GM19193 (cell line): ENCODE measurements around the gene KRT3.

ENCODE experiments used
- POLR2A ChIP-seq: IDR thresholded peaks from 4 replicates; pipeline ENCODE4 v1.6.1; 2011; ENCODE audit not compliant: insufficient read depth, insufficient read length; ENCODE audit errors: extremely low read depth

The KRT3 gene

GRCh38 chr12:52831251-52831650 lies 35.3 kb upstream of the KRT3 start:
- no peak for TF ChIP-seq POLR2A

GRCh38 chr12:52829986-52830770 lies 34.3 kb upstream of the KRT3 start:
- TF ChIP-seq POLR2A = no peak

GRCh38 chr12:52828591-52829021 lies 32.7 kb upstream of the KRT3 start:
- no peak for TF ChIP-seq POLR2A

GRCh38 chr12:52828156-52828555 lies 32.2 kb upstream of the KRT3 start:
- no peak for TF ChIP-seq POLR2A

GRCh38 chr12:52827499-52828090 lies 31.7 kb upstream of the KRT3 start:
- no peak for TF ChIP-seq POLR2A

- TF ChIP-seq POLR2A = no peak
Measured at GRCh38 chr12:52826611-52827498, 30.9 kb upstream of the KRT3 start.

GRCh38 chr12:52825961-52826360 lies 30.0 kb upstream of the KRT3 start:
- TF ChIP-seq POLR2A = no peak

- no peak for TF ChIP-seq POLR2A
Measured at GRCh38 chr12:52824741-52825410, 29.0 kb upstream of the KRT3 start.

GRCh38 chr12:52823761-52824450 lies 28.0 kb upstream of the KRT3 start:
- no peak for TF ChIP-seq POLR2A

- no peak for TF ChIP-seq POLR2A
Measured at GRCh38 chr12:52822771-52823510, 27.0 kb upstream of the KRT3 start.

- no peak for TF ChIP-seq POLR2A
Measured at GRCh38 chr12:52821826-52822660, 26.1 kb upstream of the KRT3 start.

GRCh38 chr12:52821071-52821730 lies 25.3 kb upstream of the KRT3 start:
- TF ChIP-seq POLR2A = no peak
